ENCODE measurements around the gene NEMP1.
"Not testable (repeated sequence)": the region's sequence is repeated elsewhere in the genome, so short reads cannot be mapped to it uniquely, and the experiment has no call there.

The NEMP1 gene

GRCh38 chr12:57053146-57053545 lies 25.4 kb downstream of the NEMP1 start:
- not testable (repeated sequence) for DNase-seq

DNA sequence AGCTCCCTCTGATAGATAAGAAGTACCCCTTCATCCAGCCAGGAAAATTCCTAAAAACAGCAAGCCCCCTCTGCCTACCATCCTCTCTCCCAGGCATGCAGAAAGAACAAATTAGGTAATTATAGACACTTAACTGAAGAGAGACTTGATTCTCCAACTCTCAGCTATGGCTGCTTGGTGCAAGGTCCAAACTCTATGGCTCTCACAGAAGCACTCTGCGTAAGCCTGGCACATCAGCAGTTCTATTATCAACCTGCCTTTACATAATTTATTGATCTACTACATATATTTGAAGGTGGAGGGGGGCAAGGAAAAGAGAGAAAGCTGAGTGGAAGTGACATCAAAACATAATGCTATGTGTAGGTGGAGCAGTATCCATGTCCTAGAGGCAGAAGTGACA lies 27.6 kb downstream of the NEMP1 start:
- DNase-seq: no peak

DNA sequence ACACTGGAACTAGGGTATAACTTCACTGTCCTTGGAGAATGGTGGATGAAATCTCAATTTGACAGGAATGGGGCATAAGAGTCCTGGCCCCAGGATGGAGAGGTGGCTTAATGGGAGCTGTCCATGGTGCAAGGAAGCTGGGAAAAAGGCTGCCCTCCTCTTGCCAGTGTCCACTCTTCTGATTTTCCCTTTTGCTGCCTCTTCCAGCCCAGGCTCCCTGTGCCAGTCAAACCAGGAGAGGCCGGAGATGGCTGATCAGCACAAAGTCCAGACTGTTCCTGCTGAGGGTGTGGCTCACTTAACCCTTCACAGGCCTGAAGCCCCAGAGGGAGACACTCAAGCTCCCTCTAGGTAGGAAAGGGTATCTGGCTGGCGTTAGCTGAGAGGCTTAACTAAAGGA lies 28.7 kb downstream of the NEMP1 start, which contains the start of gene MYO1A:
Gene MYO1A, minus strand, starts transcription at position 240 of the 400 bp plus-strand sequence. CDS start 1,806 bp downstream, outside the sequence.
- no peak for DNase-seq

DNA sequence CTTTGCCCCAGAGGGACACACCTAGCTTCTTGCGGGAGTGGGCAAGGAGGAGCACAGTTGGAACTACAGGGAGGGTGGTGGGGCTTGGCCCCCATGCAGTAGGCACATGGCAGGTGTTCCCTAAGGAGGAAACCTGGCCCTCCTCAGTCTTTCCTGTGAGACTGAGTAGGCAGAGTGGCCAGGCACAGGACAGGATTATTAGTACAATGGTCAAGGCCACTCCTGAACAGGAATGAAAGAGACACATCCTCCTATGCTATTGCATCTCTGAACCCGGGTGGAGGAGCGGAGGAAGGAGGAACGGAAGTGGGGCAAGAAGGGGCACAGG lies 29.5 kb downstream of the NEMP1 start:
- no peak for DNase-seq

GRCh38 chr12:57048423-57049118 lies 30.0 kb downstream of the NEMP1 start:
- no peak for DNase-seq

- no peak for DNase-seq
Measured at GRCh38 chr12:57047981-57048380, 30.6 kb downstream of the NEMP1 start.

DNA sequence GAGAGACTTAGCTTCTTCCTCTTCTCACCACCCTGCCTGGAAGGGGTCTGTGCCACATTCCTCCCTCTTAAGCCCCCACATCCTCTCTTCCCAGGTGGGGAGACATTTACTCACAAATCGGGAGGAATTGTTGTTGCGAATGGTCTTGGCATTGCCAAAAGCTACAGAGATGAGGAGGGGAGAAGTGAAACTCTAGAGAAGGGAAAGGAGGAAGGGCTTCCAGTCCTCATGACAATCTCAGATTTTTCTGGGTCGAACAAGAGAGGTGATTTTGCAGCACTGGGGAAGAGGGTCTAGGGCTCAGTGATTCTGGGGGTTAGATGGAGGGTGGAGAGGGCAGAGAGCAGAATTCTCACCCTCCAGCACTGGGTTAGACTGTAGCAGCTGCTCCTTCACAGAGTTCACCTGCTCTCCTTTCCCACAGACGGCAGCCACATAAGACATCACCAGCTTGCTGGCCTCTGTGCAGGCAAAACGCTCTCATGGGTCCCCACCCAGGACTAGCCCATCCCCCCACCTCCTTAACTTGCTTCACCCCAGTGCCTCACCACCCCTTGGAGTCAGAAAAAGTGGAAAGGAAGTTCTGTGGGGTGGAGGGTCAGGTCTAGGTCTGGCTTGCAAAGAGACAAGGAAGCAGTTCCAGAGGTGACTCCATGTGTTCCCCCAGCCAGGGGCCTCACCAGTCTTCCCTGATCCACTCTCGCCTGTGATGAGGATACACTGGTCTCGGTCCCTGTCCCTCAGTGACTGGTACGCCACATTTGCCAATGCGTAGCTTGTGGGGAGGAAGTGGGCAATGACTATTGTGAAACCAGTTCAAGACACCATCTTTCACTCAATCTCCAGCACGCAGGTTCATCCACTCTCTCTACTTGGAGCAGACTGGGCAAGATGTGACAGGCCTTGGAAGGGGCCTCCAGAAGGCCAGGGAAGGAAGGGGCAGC lies 31.4 kb downstream of the NEMP1 start:
- DNase-seq: no peak

DNA sequence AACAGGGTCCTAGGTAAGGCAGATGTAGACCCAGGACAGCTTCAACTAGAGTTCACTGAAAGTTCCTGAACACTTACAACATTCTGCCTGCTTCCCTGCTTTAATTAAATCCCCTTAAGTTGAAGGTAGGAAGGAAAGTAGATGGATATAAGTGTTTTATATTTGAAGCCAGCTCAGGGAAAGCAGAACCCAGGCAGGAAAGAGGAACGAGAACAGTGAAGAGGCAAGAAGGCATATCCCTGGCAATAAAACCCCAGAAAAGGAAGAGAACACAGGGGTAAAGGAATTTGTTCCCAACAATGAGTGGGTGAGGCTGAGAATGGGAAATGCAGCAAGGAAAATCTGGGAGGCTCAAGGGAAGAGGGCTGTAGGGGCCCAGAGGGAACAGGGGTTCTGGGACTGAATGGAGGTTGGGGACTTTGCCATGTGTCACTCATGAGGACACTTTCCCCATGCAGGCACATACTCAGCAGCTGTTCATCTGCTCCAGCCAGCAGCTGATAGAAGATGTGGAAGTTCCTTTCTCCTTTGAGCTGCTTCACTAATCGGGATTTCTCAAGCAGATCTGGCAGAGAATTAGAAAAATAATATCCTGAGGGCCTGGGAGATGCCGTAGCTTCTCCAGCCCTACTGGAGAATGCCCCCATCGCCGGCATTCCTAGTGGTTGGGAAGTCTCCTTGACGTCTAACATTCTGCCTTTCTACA lies 32.4 kb downstream of the NEMP1 start:
- no peak for DNase-seq

- no peak for DNase-seq
Measured at GRCh38 chr12:57044889-57045288, 33.7 kb downstream of the NEMP1 start.

GRCh38 chr12:57044468-57044867 lies 34.1 kb downstream of the NEMP1 start:
- DNase-seq: no peak

GRCh38 chr12:57042695-57043094 lies 35.9 kb downstream of the NEMP1 start:
- DNase-seq: no peak

DNA sequence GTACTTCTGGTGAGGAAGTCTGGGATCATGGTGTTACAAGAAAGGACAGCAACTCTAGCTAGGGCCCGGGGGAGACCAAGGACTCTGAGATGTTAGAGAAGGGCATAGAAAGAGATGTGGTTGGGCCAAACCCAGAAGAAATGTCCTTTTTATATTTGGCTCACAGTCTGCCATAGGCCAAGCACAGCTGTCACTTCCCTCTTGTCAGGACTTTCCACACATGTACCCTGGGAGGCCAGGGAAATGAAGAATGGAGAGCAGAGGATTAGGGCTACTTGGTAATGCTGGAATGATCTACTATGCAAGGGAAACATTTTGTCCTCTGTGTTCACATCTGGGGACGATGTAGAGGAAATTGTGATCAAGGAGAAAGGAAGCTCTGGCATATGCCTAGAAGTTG lies 37.8 kb downstream of the NEMP1 start:
- DNase-seq: no peak

DNA sequence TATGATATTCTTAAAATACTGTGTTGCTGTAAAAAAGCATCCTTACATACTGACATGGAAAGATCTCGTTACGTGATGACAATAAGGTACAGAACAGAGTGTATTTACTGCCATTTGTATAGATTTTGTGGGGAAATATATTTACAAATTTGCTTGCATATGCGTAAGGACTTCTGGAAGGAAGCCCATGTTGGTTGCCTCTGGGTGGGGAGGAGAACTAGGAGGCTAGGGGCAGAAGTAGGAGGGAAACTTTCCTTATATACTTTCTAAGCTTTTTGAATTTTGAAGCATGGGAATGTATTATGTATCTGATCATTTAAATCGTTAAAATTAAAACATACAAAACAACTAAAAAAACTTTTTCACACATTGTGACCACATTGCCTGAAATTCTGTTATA lies 38.4 kb downstream of the NEMP1 start:
- DNase-seq: no peak

- DNase-seq: no peak
Measured at GRCh38 chr12:57039016-57039798, 39.4 kb downstream of the NEMP1 start.

GRCh38 chr12:57037264-57037663 lies 41.3 kb downstream of the NEMP1 start:
- no peak for DNase-seq

DNA sequence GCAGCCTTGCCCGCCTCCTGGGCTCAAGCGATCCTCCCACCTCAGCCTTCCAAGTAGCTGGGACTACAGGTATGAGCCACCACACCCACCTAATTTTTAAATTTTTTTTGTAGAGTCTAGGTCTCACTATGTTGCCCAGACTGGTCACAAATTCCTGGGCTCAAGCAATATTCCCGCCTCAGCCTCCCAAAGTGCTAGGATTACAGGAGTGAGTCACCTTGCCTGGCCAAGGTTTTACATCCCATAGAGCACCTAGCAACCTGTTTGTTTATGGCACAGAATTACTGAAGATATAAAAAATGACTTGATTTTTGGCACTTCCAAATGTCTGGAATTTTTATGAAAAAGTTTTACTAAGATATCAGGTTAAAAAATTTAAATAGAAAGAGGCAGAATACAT lies 45.2 kb downstream of the NEMP1 start:
- DNase-seq: no peak

- DNase-seq: no peak
Measured at GRCh38 chr12:57031789-57032188, 46.8 kb downstream of the NEMP1 start.

GRCh38 chr12:57031138-57031725 lies 47.4 kb downstream of the NEMP1 start:
- no peak for DNase-seq

DNA sequence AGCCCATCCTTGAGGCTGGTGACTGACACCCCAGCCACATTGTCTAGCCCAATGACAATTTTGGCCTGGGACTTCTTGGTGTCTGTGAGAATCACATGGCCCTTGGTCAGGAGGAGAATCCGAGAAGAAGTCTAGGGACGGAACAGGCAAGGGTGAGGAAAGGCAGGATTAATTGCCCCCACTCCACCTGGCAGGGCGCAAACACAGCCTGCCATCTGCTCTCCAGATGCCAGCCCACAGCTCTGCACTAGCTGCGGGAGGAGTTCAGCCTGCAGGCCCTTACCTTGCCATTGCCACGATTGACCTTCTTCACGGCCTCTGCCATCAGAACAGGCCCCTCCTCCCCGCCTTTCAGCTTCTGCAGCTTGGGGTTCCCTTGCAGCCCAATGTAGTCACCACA lies 49.1 kb downstream of the NEMP1 start:
- no peak for DNase-seq

GRCh38 chr12:57027805-57028153 lies 50.8 kb downstream of the NEMP1 start:
- DNase-seq: no peak

- DNase-seq: no peak
Measured at GRCh38 chr12:57027011-57027804, 51.4 kb downstream of the NEMP1 start.

- no peak for DNase-seq
Measured at GRCh38 chr12:57025196-57025595, 53.4 kb downstream of the NEMP1 start.
